ENCODE measurements around the gene RAB11A. TPM values are rescaled to one million over a fixed set of nuclear protein-coding genes. Genes with fewer than 3 reads are reported as not detected.

The RAB11A gene
- total RNA-seq (38.8 and 56.8 TPM in 2 replicates), polyA plus RNA-seq (501 and 527 TPM in 2 replicates), polyA minus RNA-seq (ENCODE audit: low replicate concordance) (17.5 and 61.6 TPM in 2 replicates)
- 216 and 245 TPM in 2 replicates for polyA plus RNA-seq (2012)

DNA sequence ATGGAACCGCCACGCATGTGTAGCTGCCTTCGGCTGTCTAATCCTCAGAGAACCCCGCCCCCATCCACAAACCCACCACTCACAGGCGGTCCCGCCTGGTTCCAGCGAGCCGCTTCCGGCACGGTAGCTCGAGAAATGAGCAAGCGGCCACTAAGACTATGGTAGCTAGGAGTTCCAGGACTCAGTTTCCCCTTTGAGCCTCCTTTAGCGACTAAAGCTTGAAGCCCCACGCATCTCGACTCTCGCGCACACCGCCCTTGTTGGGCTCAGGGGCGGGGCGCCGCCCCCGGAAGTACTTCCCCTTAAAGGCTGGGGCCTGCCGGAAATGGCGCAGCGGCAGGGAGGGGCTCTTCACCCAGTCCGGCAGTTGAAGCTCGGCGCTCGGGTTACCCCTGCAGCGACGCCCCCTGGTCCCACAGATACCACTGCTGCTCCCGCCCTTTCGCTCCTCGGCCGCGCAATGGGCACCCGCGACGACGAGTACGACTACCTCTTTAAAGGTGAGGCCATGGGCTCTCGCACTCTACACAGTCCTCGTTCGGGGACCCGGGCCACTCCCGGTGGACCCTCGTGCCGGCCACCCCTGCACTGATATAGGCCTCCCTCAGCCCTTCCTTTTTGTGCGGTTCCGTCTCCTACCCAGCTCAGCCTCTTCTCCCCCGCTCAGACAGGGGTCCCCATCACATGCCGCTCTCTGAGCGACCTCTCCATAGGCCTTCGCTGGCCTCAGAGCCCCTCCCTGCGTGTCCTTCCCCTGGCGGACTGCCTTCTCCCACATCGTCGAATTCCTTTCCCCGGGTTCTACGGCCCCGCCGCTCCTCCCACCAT is at the start of gene RAB11A:
TSS of gene RAB11A (plus strand) at position 366 of the 828 bp plus-strand sequence. CDS start at position 461, 95 bp downstream.
- H3K4me3 ChIP-seq (replicated peaks in 1 of 4; ENCODE audit: control extremely low read depth in 1 of 4, insufficient read depth in 1 of 4, low read depth in 3 of 4, low read length in 4 of 4): peak within 1 kb of the TSS; percentile 82 to 96 (median 89)
- H3K4me1 ChIP-seq (ENCODE audit: control insufficient read depth, extremely low read depth, insufficient read depth, low read length): peaks cover 2% of the 10 kb centered on the region
- H3K27me3 ChIP-seq (ENCODE audit: control insufficient read depth, insufficient read depth, low read length): no peaks in the 10 kb centered on the region
- H3K27ac ChIP-seq (ENCODE audit: insufficient read depth, low read length): peak within 1 kb of the TSS; percentile 90
- peak within 1 kb of the TSS; percentile 87 for H2AFZ ChIP-seq (ENCODE audit: low read length)
- DNase-seq (ENCODE audit: low read depth in 2 of 2): peak; percentile 96 to 97
- TF ChIP-seq EZH2 (IDR thresholded peaks at IDR 0.05; ENCODE audit: low read length, missing control alignments) (no peak), CTCF (conservative IDR thresholded peaks at IDR 0.05 in 1 of 2, IDR thresholded peaks at IDR 0.05 in 1 of 2; ENCODE audit: low read depth in 1 of 2, low read length in 2 of 2) (peak; percentile 25 to 31)
- H3K9ac ChIP-seq (ENCODE audit: insufficient read depth, low read length): peak within 1 kb of the TSS; percentile 76
- H3K36me3 ChIP-seq (ENCODE audit: control insufficient read depth, insufficient read depth, low read length): no peaks in the 10 kb centered on the region
- peaks cover 2% of the 10 kb centered on the region for H4K20me1 ChIP-seq (ENCODE audit: control insufficient read depth, extremely low read depth, insufficient read depth, low read length)
- peaks cover 46% of the 10 kb centered on the region for H3K79me2 ChIP-seq (ENCODE audit: control insufficient read depth, insufficient read depth, low read length)
- peak within 1 kb of the TSS; percentile 94 for H3K4me2 ChIP-seq (ENCODE audit: extremely low read depth, insufficient read depth, low read length)
- H3K9me3 ChIP-seq (ENCODE audit: control insufficient read depth, insufficient read depth, low read depth, low read length): no peaks in the 10 kb centered on the region

GRCh38 chr15:65819563-65819960 is 49.7 kb upstream of the RAB11A start:
- no peaks in the 10 kb centered on the region for H4K20me1 ChIP-seq (ENCODE audit: control insufficient read depth, extremely low read depth, insufficient read depth, low read length)
- TF ChIP-seq CTCF (conservative IDR thresholded peaks at IDR 0.05 in 1 of 2, IDR thresholded peaks at IDR 0.05 in 1 of 2; ENCODE audit: low read depth in 1 of 2, low read length in 2 of 2) (no peak), EZH2 (IDR thresholded peaks at IDR 0.05; ENCODE audit: low read length, missing control alignments) (no peak)
- H2AFZ ChIP-seq (ENCODE audit: low read length): no peak overlapping the region
- no peak overlapping the region for H3K4me3 ChIP-seq (replicated peaks in 1 of 4; ENCODE audit: control extremely low read depth in 1 of 4, insufficient read depth in 1 of 4, low read depth in 3 of 4, low read length in 4 of 4)
- H3K4me1 ChIP-seq (ENCODE audit: control insufficient read depth, extremely low read depth, insufficient read depth, low read length): no peaks in the 10 kb centered on the region
- no peaks in the 10 kb centered on the region for H3K27me3 ChIP-seq (ENCODE audit: control insufficient read depth, insufficient read depth, low read length)
- no peak for DNase-seq (ENCODE audit: low read depth in 2 of 2)
- no peak overlapping the region for H3K9ac ChIP-seq (ENCODE audit: insufficient read depth, low read length)
- no peaks in the 10 kb centered on the region for H3K9me3 ChIP-seq (ENCODE audit: control insufficient read depth, insufficient read depth, low read depth, low read length)
- H3K36me3 ChIP-seq (ENCODE audit: control insufficient read depth, insufficient read depth, low read length): no peaks in the 10 kb centered on the region
- H3K4me2 ChIP-seq (ENCODE audit: extremely low read depth, insufficient read depth, low read length): no peak overlapping the region
- H3K27ac ChIP-seq (ENCODE audit: insufficient read depth, low read length): no peak overlapping the region
- H3K79me2 ChIP-seq (ENCODE audit: control insufficient read depth, insufficient read depth, low read length): no peaks in the 10 kb centered on the region

GRCh38 chr15:65821070-65821469 is 48.2 kb upstream of the RAB11A start:
- H3K4me1 ChIP-seq (ENCODE audit: control insufficient read depth, extremely low read depth, insufficient read depth, low read length): no peaks in the 10 kb centered on the region
- H3K9me3 ChIP-seq (ENCODE audit: control insufficient read depth, insufficient read depth, low read depth, low read length): no peaks in the 10 kb centered on the region
- no peak overlapping the region for H3K4me2 ChIP-seq (ENCODE audit: extremely low read depth, insufficient read depth, low read length)
- H3K27me3 ChIP-seq (ENCODE audit: control insufficient read depth, insufficient read depth, low read length): no peaks in the 10 kb centered on the region
- H4K20me1 ChIP-seq (ENCODE audit: control insufficient read depth, extremely low read depth, insufficient read depth, low read length): no peaks in the 10 kb centered on the region
- no peaks in the 10 kb centered on the region for H3K36me3 ChIP-seq (ENCODE audit: control insufficient read depth, insufficient read depth, low read length)
- H3K4me3 ChIP-seq (replicated peaks in 1 of 4; ENCODE audit: control extremely low read depth in 1 of 4, insufficient read depth in 1 of 4, low read depth in 3 of 4, low read length in 4 of 4): no peak overlapping the region
- no peak for DNase-seq (ENCODE audit: low read depth in 2 of 2)
- no peak overlapping the region for H3K9ac ChIP-seq (ENCODE audit: insufficient read depth, low read length)
- no peak overlapping the region for H3K27ac ChIP-seq (ENCODE audit: insufficient read depth, low read length)
- H2AFZ ChIP-seq (ENCODE audit: low read length): no peak overlapping the region
- TF ChIP-seq CTCF (conservative IDR thresholded peaks at IDR 0.05 in 1 of 2, IDR thresholded peaks at IDR 0.05 in 1 of 2; ENCODE audit: low read depth in 1 of 2, low read length in 2 of 2): no peak
- TF ChIP-seq EZH2 (IDR thresholded peaks at IDR 0.05; ENCODE audit: low read length, missing control alignments): no peak
- H3K79me2 ChIP-seq (ENCODE audit: control insufficient read depth, insufficient read depth, low read length): no peaks in the 10 kb centered on the region

All from fibroblast of lung (primary cell).